Fibroblast of lung (primary cell): ENCODE data around the gene TMEM242.

Experiments used
- EZH2 ChIP-seq: IDR thresholded peaks from 2 replicates; pipeline ENCODE4 v1.5.1; 2012; ENCODE audit warnings: low read length, control low read depth, mild to moderate bottlenecking; ENCODE audit errors: missing control alignments
- TF ChIP-seq, protein P1 (sequence below), 2 donors: IDR thresholded peaks in 1 of 2; conservative IDR thresholded peaks in 1 of 2; 1 replicate in 1 of 2; 2 replicates in 1 of 2; pipeline ENCODE4 v1.5.1; 2011 to 2012; ENCODE audit warnings: low read length in 2 of 2, control low read depth in 1 of 2, inconsistent platforms in 1 of 2, low read depth in 1 of 2, mild to moderate bottlenecking in 1 of 2

DNA sequence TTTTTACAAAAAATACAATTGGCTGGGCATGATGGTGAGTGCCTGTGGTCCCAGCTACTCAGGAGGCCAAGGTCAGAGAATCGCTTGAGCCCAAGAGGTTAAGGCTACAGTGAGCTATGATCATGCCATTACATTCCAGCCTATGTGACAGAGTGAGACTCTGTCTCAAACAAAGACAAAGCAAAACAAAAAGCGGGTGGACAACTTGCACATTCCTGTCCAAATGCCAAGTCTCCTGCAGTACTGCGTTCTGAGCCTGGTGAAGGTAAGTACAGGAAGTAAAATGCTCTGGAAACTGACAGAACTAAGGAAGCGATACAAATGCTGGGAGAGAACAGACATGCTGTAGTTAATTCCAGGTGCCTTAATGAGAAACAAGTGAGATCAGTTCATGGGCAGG, 20.4 kb upstream of the TMEM242 start:
- TF ChIP-seq, protein P1, sequence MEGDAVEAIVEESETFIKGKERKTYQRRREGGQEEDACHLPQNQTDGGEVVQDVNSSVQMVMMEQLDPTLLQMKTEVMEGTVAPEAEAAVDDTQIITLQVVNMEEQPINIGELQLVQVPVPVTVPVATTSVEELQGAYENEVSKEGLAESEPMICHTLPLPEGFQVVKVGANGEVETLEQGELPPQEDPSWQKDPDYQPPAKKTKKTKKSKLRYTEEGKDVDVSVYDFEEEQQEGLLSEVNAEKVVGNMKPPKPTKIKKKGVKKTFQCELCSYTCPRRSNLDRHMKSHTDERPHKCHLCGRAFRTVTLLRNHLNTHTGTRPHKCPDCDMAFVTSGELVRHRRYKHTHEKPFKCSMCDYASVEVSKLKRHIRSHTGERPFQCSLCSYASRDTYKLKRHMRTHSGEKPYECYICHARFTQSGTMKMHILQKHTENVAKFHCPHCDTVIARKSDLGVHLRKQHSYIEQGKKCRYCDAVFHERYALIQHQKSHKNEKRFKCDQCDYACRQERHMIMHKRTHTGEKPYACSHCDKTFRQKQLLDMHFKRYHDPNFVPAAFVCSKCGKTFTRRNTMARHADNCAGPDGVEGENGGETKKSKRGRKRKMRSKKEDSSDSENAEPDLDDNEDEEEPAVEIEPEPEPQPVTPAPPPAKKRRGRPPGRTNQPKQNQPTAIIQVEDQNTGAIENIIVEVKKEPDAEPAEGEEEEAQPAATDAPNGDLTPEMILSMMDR (conservative IDR thresholded peaks at IDR 0.05 in 1 of 2, IDR thresholded peaks at IDR 0.05 in 1 of 2; ENCODE audit: low read depth in 1 of 2, low read length in 2 of 2): no peak
- no peak for TF ChIP-seq EZH2
